Measurements from ENCODE around the gene KIAA1217. TPM values are rescaled to one million over a fixed set of nuclear protein-coding genes. Genes with fewer than 3 reads are reported as not detected.

KIAA1217 gene
- total and polyA plus RNA-seq, 7 experiments from 2014 or later: 0.03 to 2.1 (median 0.15) TPM; not detected in 4

- no peak overlapping the region for H3K27ac Mint-ChIP-seq
- Histone ChIP-seq H3K4me1 (ENCODE audit: control insufficient read depth in 2 of 2, insufficient read depth in 2 of 2, low read length in 2 of 2) (no peaks in the 10 kb centered on the region), H3K9me3 (ENCODE audit: control insufficient read depth in 2 of 3, low read length in 3 of 3) (no peaks in the 10 kb centered on the region), H3K27me3 (ENCODE audit: control insufficient read depth in 2 of 2, insufficient read depth in 2 of 2, low read length in 2 of 2) (no peaks in the 10 kb centered on the region), H3K4me3 (ENCODE audit: low read length) (no peak overlapping the region), H3K36me3 (ENCODE audit: control insufficient read depth in 2 of 3, insufficient read depth in 3 of 3, low read length in 3 of 3) (no peaks in the 10 kb centered on the region), H3K27ac (ENCODE audit: low read depth, low read length) (no peak overlapping the region)
- no peaks in the 10 kb centered on the region for H3K36me3 Mint-ChIP-seq
- H3K9me3 Mint-ChIP-seq: peaks cover 0 to 6% (median 0%) of the 10 kb centered on the region in 11 donors
- DNase-seq (no peak), ATAC-seq (no peak)
- CTCF ChIA-PET: no interaction called here
- intact Hi-C loops (cut with micrococcal nuclease): no loop called here
- no peak overlapping the region for H3K4me3 Mint-ChIP-seq
- POLR2A ChIA-PET: no interaction called here
- H3K4me1 Mint-ChIP-seq: no peaks in the 10 kb centered on the region
- peaks cover 0 to 16% (median 11%) of the 10 kb centered on the region in 5 donors for H3K27me3 Mint-ChIP-seq
These were observed 132.4 kb downstream of the KIAA1217 start for GRCh38 chr10:24341371-24341770.

GRCh38 chr10:24341897-24342296 lies 133.0 kb downstream of the KIAA1217 start:
- Histone ChIP-seq H3K9me3 (ENCODE audit: control insufficient read depth in 2 of 3, low read length in 3 of 3) (no peaks in the 10 kb centered on the region), H3K27ac (ENCODE audit: low read depth, low read length) (no peak overlapping the region), H3K4me1 (ENCODE audit: control insufficient read depth in 2 of 2, insufficient read depth in 2 of 2, low read length in 2 of 2) (no peaks in the 10 kb centered on the region), H3K27me3 (ENCODE audit: control insufficient read depth in 2 of 2, insufficient read depth in 2 of 2, low read length in 2 of 2) (no peaks in the 10 kb centered on the region), H3K36me3 (ENCODE audit: control insufficient read depth in 2 of 3, insufficient read depth in 3 of 3, low read length in 3 of 3) (no peaks in the 10 kb centered on the region), H3K4me3 (ENCODE audit: low read length) (no peak overlapping the region)
- intact Hi-C loops (cut with micrococcal nuclease): no loop called here
- DNase-seq (no peak), ATAC-seq (no peak)
- Mint-ChIP-seq H3K36me3 (no peaks in the 10 kb centered on the region), H3K4me3 (no peak overlapping the region), H3K27ac (no peak overlapping the region), H3K4me1 (no peaks in the 10 kb centered on the region), H3K27me3 (peaks cover 0 to 16% (median 11%) of the 10 kb centered on the region in 5 donors), H3K9me3 (peaks cover 0 to 6% (median 0%) of the 10 kb centered on the region in 11 donors)
- POLR2A ChIA-PET: no interaction called here
- CTCF ChIA-PET: interaction anchor here (0.5 kb wide), 1 partner anchor 16 kb away, joined by 4 read pairs; no protein-coding TSS in a partner anchor

- Mint-ChIP-seq H3K27ac (no peak overlapping the region), H3K4me3 (no peak overlapping the region), H3K4me1 (no peaks in the 10 kb centered on the region), H3K36me3 (no peaks in the 10 kb centered on the region), H3K9me3 (peaks cover 0 to 6% (median 0%) of the 10 kb centered on the region in 11 donors), H3K27me3 (peaks cover 0 to 12% (median 9%) of the 10 kb centered on the region in 5 donors)
- Histone ChIP-seq H3K9me3 (ENCODE audit: control insufficient read depth in 2 of 3, low read length in 3 of 3) (no peaks in the 10 kb centered on the region), H3K27ac (ENCODE audit: low read depth, low read length) (no peak overlapping the region), H3K36me3 (ENCODE audit: control insufficient read depth in 2 of 3, insufficient read depth in 3 of 3, low read length in 3 of 3) (no peaks in the 10 kb centered on the region), H3K4me1 (ENCODE audit: control insufficient read depth in 2 of 2, insufficient read depth in 2 of 2, low read length in 2 of 2) (no peaks in the 10 kb centered on the region), H3K27me3 (ENCODE audit: control insufficient read depth in 2 of 2, insufficient read depth in 2 of 2, low read length in 2 of 2) (no peaks in the 10 kb centered on the region), H3K4me3 (ENCODE audit: low read length) (no peak overlapping the region)
- ATAC-seq (no peak), DNase-seq (no peak)
- intact Hi-C loops (cut with micrococcal nuclease): no loop called here
- ChIA-PET POLR2A (no interaction called here), CTCF (no interaction called here)
These were observed 134.7 kb downstream of the KIAA1217 start for GRCh38 chr10:24343686-24344085.

GRCh38 chr10:24344279-24344678 lies 135.3 kb downstream of the KIAA1217 start:
- Mint-ChIP-seq H3K27ac (no peak overlapping the region), H3K4me1 (no peaks in the 10 kb centered on the region), H3K4me3 (no peak overlapping the region), H3K9me3 (peaks cover 0 to 6% (median 0%) of the 10 kb centered on the region in 11 donors), H3K27me3 (peaks cover 0 to 17% (median 9%) of the 10 kb centered on the region in 5 donors), H3K36me3 (no peaks in the 10 kb centered on the region)
- no peak overlapping the region for H3K4me3 ChIP-seq (ENCODE audit: low read length)
- ATAC-seq (no peak), DNase-seq (no peak)
- no peaks in the 10 kb centered on the region for H3K9me3 ChIP-seq (ENCODE audit: control insufficient read depth in 2 of 3, low read length in 3 of 3)
- CTCF ChIA-PET: no interaction called here
- POLR2A ChIA-PET: no interaction called here
- no peaks in the 10 kb centered on the region for H3K36me3 ChIP-seq (ENCODE audit: control insufficient read depth in 2 of 3, insufficient read depth in 3 of 3, low read length in 3 of 3)
- H3K27ac ChIP-seq (ENCODE audit: low read depth, low read length): no peak overlapping the region
- no peaks in the 10 kb centered on the region for H3K4me1 ChIP-seq (ENCODE audit: control insufficient read depth in 2 of 2, insufficient read depth in 2 of 2, low read length in 2 of 2)
- H3K27me3 ChIP-seq (ENCODE audit: control insufficient read depth in 2 of 2, insufficient read depth in 2 of 2, low read length in 2 of 2): no peaks in the 10 kb centered on the region
- intact Hi-C loops (cut with micrococcal nuclease): no loop called here

- Histone ChIP-seq H3K27ac (ENCODE audit: low read depth, low read length) (no peak overlapping the region), H3K36me3 (ENCODE audit: control insufficient read depth in 2 of 3, insufficient read depth in 3 of 3, low read length in 3 of 3) (no peaks in the 10 kb centered on the region), H3K4me3 (ENCODE audit: low read length) (no peak overlapping the region), H3K4me1 (ENCODE audit: control insufficient read depth in 2 of 2, insufficient read depth in 2 of 2, low read length in 2 of 2) (no peaks in the 10 kb centered on the region), H3K9me3 (ENCODE audit: control insufficient read depth in 2 of 3, low read length in 3 of 3) (no peaks in the 10 kb centered on the region), H3K27me3 (ENCODE audit: control insufficient read depth in 2 of 2, insufficient read depth in 2 of 2, low read length in 2 of 2) (no peaks in the 10 kb centered on the region)
- H3K27me3 Mint-ChIP-seq: peaks cover 0 to 16% (median 9%) of the 10 kb centered on the region in 5 donors
- intact Hi-C loops (cut with micrococcal nuclease): no loop called here
- ATAC-seq: no peak
- ChIA-PET CTCF (no interaction called here), POLR2A (no interaction called here)
- no peak for DNase-seq
- H3K36me3 Mint-ChIP-seq: no peaks in the 10 kb centered on the region
- no peaks in the 10 kb centered on the region for H3K4me1 Mint-ChIP-seq
- no peak overlapping the region for H3K4me3 Mint-ChIP-seq
- peaks cover 0 to 6% (median 0%) of the 10 kb centered on the region in 11 donors for H3K9me3 Mint-ChIP-seq
- H3K27ac Mint-ChIP-seq: no peak overlapping the region
These were observed 135.9 kb downstream of the KIAA1217 start for GRCh38 chr10:24344695-24345463.

- no peaks in the 10 kb centered on the region for H3K27me3 ChIP-seq (ENCODE audit: control insufficient read depth in 2 of 2, insufficient read depth in 2 of 2, low read length in 2 of 2)
- Mint-ChIP-seq H3K4me1 (peaks cover 0 to 2% (median 0%) of the 10 kb centered on the region in 7 donors), H3K27me3 (peaks cover 0 to 17% (median 4%) of the 10 kb centered on the region in 5 donors), H3K9me3 (peaks cover 0 to 2% (median 0%) of the 10 kb centered on the region in 11 donors), H3K27ac (no peak overlapping the region), H3K4me3 (no peak overlapping the region), H3K36me3 (no peaks in the 10 kb centered on the region)
- no peak for DNase-seq
- POLR2A ChIA-PET: no interaction called here
- no peak for ATAC-seq
- H3K4me1 ChIP-seq (ENCODE audit: control insufficient read depth in 2 of 2, insufficient read depth in 2 of 2, low read length in 2 of 2): no peaks in the 10 kb centered on the region
- no peaks in the 10 kb centered on the region for H3K36me3 ChIP-seq (ENCODE audit: control insufficient read depth in 2 of 3, insufficient read depth in 3 of 3, low read length in 3 of 3)
- no peaks in the 10 kb centered on the region for H3K9me3 ChIP-seq (ENCODE audit: control insufficient read depth in 2 of 3, low read length in 3 of 3)
- CTCF ChIA-PET: no interaction called here
- no peak overlapping the region for H3K4me3 ChIP-seq (ENCODE audit: low read length)
- intact Hi-C loops (cut with micrococcal nuclease): no loop called here
- H3K27ac ChIP-seq (ENCODE audit: low read depth, low read length): no peak overlapping the region
These were observed 138.1 kb downstream of the KIAA1217 start for GRCh38 chr10:24346877-24347519.
